ENCODE results near the gene GHDC.
A peak's percentile ranks its signal among the peaks of the same experiment; 100 is the strongest.
"Not testable (repeated sequence)": the region's sequence is repeated elsewhere in the genome, so short reads cannot be mapped to it uniquely, and the experiment has no call there.

The GHDC gene

GRCh38 chr17:42201458-42201772 lies 7.1 kb upstream of the GHDC start:
- DNase-seq: no peak

GRCh38 chr17:42200706-42201457 lies 6.6 kb upstream of the GHDC start:
- DNase-seq: no peak

DNA sequence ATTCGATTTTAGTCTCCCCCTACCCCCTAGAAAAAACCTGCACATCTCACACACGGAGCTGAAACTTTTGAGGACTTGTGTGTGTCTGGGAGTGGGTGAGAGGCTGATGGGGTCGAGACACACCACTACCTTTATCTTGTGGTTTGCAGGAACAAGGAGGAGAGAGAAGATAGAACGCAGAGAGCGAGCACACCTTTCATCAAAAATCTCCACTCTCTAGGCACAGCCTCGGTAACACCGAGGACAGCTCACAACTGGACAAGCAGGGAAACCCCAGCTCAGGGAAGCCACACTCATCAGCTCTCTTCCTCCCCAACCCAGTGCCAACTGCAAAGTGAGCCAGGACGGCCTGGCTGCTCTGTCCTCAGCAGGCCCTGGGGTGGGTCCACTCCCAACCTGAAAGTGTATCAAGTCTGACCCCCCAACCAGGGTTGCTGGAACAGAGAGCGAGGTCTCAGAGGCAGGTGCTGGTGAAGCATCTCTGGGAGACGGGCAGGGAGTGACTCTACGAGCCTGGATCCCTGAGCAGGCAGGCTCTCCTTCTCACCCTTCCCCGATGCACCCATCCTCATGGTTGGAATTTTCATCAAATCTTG lies 5.2 kb upstream of the GHDC start:
- DNase-seq: no peak

GRCh38 chr17:42198897-42199296 lies 4.6 kb upstream of the GHDC start:
- DNase-seq: no peak

- DNase-seq: no peak
These were observed 3.4 kb upstream of the GHDC start for GRCh38 chr17:42197564-42198156.

DNA sequence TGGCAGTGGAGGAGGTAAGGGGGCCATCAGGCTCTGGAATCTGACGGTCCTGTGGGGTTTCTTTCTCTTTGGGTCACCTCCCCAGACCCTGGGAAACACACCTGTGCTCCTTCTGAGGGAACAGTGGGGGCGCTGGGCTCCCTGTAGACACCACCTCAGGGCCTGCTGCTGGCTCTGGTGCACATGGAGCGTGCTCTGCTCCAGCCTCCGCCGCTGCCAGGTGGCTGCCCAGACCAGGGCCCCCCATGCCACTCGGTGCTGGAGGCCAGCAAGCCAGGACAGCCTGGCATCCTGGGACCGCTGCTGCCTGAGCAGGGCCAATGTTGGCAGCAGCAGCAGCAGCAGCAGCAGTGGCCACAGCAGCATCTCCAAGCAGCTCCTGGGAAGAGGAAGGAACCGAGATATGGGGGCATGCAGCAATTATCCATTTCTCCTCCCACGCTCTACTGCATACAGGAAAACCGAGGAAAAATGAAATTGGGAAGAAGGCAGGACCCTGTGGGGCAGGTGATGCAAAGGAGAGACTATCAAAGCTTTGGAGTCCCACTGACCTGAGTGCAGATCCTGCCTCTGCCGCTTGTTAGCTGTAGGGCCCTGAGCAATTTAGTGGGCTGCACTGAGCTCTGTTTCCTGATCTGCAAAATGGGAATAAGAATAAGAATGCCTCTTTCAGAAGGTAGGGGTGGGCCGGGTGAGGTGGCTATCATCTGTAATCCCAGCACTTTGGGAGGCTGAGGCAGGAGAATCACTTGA lies 902 bp downstream of the GHDC start:
- no peak for DNase-seq

DNA sequence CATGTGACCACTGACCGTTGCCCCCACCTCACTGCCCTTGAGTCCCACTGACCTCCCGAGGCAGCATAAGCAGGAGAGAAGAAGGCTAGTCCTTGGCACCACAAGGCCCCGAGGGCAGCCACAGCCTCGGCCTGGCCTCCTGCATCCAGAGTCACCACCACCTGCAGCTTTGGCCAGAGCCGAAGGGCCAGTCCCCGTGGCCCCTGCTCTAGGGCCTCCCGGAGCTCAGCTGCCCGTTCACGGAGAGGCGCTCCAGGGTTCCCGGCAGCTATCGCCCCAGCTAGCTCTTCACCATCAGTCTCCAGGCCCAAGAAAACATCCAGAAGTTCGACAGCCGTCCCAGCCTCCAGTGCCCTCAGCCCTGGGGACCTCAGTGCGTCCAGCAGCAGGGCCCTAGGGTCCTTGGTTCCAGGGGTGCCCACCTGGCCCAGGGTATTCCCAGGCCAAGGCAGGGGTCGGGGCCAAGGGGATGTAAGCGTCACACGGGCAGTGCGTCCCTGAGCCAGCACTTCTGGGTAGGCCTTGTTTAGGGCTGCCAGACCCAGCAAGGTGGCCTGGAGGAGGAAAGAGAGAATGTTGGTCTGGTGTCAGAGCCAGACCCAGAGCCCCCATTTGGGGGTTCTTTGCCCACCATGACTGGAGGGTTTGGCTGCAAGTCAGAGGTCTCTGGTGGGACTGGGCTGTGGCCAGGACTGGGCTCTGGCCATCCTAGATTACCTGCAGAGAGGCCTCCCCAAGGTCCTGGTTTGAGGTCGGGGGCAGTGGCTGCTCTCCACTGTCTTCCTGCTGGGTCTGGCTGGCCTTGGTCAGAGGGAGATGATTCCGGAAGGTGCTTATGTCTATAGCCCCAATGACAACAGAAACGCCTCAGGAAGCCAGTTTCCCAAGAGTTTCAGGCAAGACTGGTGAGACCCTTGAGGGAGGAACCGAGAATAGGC lies 1.8 kb downstream of the GHDC start:
- no peak for DNase-seq

GRCh38 chr17:42191275-42191608 lies 3.1 kb downstream of the GHDC start:
- no peak for DNase-seq

DNA sequence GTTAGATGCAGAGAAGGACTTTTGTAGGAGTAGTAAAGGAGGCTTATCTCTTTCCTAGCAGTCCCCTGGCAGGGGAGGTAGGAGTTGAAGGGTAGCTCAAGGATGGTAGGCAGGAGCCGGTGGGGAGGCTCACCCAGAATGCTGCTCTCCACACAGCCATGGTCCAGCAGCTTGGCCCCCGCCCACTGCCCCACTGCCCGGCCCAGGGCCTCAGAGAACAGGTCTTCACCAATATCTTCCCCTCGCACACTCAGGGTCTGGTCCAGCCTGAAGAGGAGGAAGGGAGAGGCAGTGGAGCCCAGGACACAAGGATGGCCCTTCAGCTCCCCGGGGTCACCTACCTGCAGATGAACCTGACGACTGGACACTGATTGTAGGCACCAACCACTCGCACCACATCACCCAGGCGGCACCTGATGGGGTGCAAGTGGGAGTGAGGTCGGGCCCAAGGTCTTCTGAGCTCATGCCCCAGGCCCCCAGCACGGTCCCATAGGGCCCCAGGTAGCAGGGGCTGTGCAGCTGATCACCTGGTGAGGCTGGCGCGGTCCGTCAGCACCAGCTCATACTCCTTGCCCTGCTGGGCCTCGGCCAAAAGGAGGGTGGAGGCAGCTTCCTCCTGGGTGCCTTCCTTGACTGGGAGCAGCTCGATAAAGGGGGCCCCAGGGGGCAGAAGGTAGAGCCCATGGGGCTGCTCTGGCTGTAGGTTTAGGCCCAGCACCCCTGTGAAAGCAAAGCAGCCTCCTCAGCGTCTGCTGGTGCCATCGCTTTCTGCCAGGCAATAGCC lies 3.6 kb downstream of the GHDC start:
- no peak for DNase-seq

DNA sequence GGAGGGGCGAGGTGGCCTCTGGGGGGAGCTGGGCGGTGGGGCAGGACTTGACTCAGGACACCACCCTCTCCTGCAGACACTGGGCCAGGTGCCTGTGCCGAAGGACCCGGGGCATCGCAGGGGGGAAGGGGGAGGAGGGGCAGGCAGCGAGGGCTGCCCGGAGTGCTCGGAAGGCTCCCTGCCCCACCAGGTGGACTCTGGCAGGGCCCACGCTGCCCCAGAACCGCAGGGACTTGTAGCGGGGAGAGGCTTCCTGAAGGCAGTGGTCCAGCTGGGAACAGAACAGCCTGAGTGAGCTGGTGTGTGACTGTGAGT lies 4.7 kb downstream of the GHDC start:
- no peak for DNase-seq

DNA sequence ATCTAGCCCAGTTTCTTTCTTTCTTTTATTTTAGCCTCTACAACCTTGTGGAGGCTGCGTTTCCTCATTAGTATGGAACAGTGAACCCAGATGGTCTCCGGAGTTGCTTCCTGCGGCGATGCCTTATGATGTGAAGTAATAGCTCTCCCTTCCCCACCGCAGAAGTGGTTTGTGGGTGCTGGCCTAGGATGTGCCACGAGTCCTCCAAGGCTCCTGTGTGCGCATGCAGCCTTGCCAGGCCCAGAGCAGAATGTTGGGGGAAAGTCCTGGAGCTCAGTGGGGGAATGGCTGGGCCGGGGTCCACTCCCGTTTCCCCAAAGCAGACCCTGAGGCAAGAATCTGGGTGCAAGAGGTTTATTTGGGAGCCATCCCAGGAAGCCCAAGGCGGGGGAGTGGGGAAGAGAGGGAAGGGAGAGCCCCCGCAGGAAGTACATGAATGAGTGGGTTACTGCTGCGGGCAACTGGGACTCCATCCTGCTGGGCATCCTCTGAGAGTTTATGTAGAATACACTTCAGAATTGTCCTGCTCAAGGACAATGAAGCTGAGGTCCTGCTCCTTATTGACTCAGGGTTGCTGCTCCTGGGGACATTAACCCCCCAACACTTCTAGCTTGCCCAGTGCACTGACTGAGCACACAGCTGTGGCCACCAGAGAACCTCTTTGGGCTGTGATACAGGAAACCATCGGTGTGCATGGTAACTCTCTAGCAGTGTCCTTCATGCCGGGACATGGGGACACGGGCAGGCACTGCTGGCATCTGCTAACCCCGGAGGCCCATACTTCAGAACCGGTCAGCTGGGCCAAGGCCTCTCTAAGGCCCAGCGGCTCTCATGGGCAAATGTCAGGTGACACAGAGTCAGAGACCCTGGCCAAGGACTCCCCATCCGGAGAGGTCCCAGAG lies 5.3 kb downstream of the GHDC start:
- DNase-seq: no peak

DNA sequence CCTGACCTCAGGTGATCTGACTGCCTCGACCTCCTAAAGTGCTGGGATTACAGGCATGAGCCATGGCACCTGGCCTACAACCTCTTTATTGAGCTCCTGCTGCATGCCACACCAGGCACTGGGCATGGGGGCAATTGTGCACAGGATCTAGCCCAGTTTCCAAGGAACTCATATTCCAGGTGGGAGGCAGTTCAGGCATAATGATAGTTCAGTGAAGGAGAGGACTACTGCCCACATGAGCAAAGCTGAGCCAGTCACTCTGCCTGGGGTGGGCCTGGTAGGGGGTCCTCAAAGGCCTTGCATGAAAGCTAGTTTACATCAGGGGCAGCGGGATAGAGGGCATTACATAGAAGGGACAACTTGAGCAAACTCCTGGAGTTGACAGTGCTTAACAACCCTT lies 6.5 kb downstream of the GHDC start:
- DNase-seq: no peak

GRCh38 chr17:42186191-42186590 lies 8.1 kb downstream of the GHDC start:
- not testable (repeated sequence) for DNase-seq

GRCh38 chr17:42185621-42185930 lies 8.7 kb downstream of the GHDC start:
- no peak for DNase-seq

DNA sequence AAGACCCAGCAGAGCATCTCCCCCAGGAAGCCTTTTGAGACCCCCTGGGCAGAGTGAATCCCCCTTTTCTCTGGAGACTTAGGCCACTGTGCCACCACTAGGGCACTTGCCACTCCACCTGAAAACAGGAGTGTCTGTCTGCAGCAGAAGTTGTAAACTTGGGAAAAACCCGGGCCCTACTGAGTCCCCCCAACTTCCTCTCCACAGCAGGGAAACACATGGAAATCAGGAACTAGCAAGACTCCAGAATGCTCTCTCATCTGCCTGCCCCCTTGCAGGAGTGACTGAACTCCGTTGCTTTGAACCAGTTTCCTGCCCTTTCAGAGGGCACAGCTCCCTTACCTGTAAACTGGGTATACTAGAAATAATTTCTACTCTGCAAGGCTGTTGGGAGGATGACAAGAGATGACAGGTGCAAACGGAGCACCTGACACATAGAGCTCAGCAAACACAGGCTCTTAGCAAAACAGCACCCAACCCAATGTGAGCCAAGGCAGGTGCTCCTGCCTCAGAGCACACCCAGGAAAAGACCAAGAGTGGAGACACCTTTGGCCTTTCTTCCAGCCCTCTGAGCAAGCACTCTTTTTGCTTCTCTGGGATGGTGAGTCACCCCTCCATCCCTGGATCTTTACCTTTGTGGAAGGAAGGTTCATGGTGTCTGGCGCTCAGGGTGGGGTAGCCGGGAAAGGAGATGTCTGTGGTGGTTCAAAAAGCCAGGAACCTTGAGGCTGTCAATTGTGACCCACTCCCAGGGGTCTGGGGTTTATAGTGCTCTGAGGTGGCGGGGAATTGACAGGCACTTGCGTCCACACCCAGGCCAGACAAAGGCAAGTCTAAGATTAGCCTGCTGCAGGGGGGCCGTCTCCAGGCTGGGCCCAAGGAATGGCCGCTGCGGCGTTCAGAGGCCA lies 9.3 kb downstream of the GHDC start, which contains the start of gene HCRT:
HCRT (minus strand) TSS at position 740 of the 908 bp plus-strand sequence; CDS start at position 653, 87 bp downstream.
- no peak for DNase-seq

DNA sequence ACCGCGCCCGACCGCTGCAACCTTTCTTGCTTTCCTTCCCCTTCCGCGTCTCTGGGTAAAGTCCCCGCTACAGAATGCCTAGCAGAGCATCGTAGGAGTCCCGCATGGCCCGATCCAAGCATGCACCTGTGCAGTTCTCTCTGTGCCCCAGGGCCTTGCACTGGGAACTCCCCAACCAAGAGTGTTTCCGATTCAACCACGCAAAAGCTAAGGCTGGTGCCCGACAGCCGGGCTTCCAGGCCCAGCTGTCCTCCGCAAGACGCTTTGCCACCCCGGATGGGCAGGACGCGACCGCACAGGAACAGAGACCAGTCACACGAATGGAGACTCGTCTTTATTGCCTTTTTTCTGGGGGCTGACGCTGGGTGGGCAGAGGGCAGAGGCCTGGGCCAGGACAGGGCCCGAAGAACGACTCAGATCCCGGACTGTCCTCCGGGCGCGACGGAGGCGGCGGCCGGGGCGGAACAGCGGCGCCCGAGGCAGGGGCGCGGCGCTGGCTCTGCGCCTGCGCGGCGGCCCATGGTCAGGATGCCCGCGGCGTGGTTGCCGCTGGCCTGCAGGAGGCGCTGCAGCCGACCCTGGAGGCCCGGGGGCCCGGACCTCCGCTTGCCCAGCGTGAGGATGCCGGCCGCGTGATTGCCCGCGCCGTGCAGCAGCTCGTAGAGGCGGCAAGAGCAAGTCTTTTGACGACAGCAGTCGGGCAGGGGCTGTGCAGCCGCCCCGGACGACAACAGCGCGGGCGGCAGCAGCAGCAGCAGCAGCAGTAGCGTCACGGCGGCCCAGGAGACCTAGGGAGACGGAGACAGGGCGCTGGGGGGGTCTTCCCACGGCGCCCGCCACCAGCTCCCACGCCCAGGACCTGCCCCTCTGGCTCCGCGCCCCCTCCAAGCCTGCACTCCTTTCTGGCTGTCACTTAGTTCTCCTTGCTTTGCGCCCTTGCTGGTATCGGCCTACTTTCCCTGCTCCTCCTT lies 10.3 kb downstream of the GHDC start:
- DNase-seq: peak; percentile 63

GRCh38 chr17:42182927-42183734 lies 11.2 kb downstream of the GHDC start:
- no peak for DNase-seq

DNA sequence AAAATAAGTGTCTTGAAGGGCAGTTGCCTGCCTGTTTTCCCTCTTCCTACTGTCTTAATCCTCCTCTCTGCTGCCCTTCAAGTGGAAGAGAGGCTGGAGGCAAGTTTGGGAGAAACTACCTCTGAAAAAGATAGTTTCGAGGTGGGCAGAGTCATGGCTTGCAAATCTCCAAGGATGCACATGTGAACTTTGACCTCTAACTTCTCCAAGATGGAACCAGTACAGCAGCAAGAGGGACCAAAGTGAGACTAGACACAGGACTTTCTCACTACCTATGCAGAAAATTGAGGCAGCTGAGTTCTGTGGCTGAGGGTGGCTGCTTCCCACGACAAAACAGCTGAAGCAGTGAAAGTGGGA lies 12.5 kb downstream of the GHDC start:
- no peak for DNase-seq
